ENCODE results near the gene PTPN14.

Gene PTPN14

GRCh38 chr1:214440219-214440965 lies 111.0 kb downstream of the PTPN14 start:
- no peak for DNase-seq (ENCODE audit: extremely low spot score, insufficient read length, low read depth)
- FAIRE-seq: no peak

GRCh38 chr1:214439352-214440119 lies 111.9 kb downstream of the PTPN14 start:
- FAIRE-seq: peak; percentile 88
- peak; percentile 22 for DNase-seq (ENCODE audit: extremely low spot score, insufficient read length, low read depth)

GRCh38 chr1:214438530-214438929 lies 112.9 kb downstream of the PTPN14 start:
- DNase-seq (ENCODE audit: extremely low spot score, insufficient read length, low read depth) (no peak), FAIRE-seq (peak; percentile 29)

GRCh38 chr1:214438075-214438474 lies 113.3 kb downstream of the PTPN14 start:
- DNase-seq (ENCODE audit: extremely low spot score, insufficient read length, low read depth) (no peak), FAIRE-seq (no peak)

GRCh38 chr1:214435867-214436266 lies 115.5 kb downstream of the PTPN14 start:
- DNase-seq (ENCODE audit: extremely low spot score, insufficient read length, low read depth) (no peak), FAIRE-seq (no peak)

GRCh38 chr1:214432245-214432644 lies 119.2 kb downstream of the PTPN14 start:
- FAIRE-seq: no peak

GRCh38 chr1:214429951-214430770 lies 121.2 kb downstream of the PTPN14 start:
- FAIRE-seq (no peak), DNase-seq (ENCODE audit: extremely low spot score, insufficient read length, low read depth) (no peak)

More at GRCh38 chr1:214432245-214432644, 119.2 kb downstream of the PTPN14 start:
- DNase-seq (ENCODE audit: extremely low spot score, insufficient read length, low read depth): no peak

- DNase-seq (ENCODE audit: extremely low spot score, insufficient read length, low read depth): peak; percentile 45
- FAIRE-seq: peak; percentile 96
These were observed 123.5 kb downstream of the PTPN14 start for GRCh38 chr1:214427871-214428277.

GRCh38 chr1:214426426-214426812 lies 125.0 kb downstream of the PTPN14 start:
- FAIRE-seq (no peak), DNase-seq (ENCODE audit: extremely low spot score, insufficient read length, low read depth) (no peak)

- no peak for FAIRE-seq
- no peak for DNase-seq (ENCODE audit: extremely low spot score, insufficient read length, low read depth)
These were observed 125.5 kb downstream of the PTPN14 start for GRCh38 chr1:214425716-214426425.

- DNase-seq (ENCODE audit: extremely low spot score, insufficient read length, low read depth) (no peak), FAIRE-seq (no peak)
These were observed 126.3 kb downstream of the PTPN14 start for GRCh38 chr1:214425101-214425500.

GRCh38 chr1:214423045-214423444 lies 128.4 kb downstream of the PTPN14 start:
- DNase-seq (ENCODE audit: extremely low spot score, insufficient read length, low read depth): no peak

GRCh38 chr1:214422137-214422671 lies 129.2 kb downstream of the PTPN14 start:
- FAIRE-seq: no peak
- DNase-seq (ENCODE audit: extremely low spot score, insufficient read length, low read depth): no peak

More at GRCh38 chr1:214423045-214423444, 128.4 kb downstream of the PTPN14 start:
- no peak for FAIRE-seq

- FAIRE-seq: no peak
These were observed 130.6 kb downstream of the PTPN14 start for GRCh38 chr1:214420833-214421232.

GRCh38 chr1:214420341-214420740 lies 131.1 kb downstream of the PTPN14 start:
- DNase-seq (ENCODE audit: extremely low spot score, insufficient read length, low read depth) (no peak), FAIRE-seq (no peak)

More at GRCh38 chr1:214420833-214421232, 130.6 kb downstream of the PTPN14 start:
- DNase-seq (ENCODE audit: extremely low spot score, insufficient read length, low read depth): no peak

- DNase-seq (ENCODE audit: extremely low spot score, insufficient read length, low read depth) (no peak), FAIRE-seq (no peak)
These were observed 131.8 kb downstream of the PTPN14 start for GRCh38 chr1:214419650-214420049.

GRCh38 chr1:214418391-214418790 lies 133.0 kb downstream of the PTPN14 start:
- DNase-seq (ENCODE audit: extremely low spot score, insufficient read length, low read depth) (no peak), FAIRE-seq (peak; percentile 15)

GRCh38 chr1:214417545-214418210 lies 133.7 kb downstream of the PTPN14 start:
- DNase-seq (ENCODE audit: extremely low spot score, insufficient read length, low read depth) (no peak), FAIRE-seq (no peak)

- DNase-seq (ENCODE audit: extremely low spot score, insufficient read length, low read depth) (no peak), FAIRE-seq (no peak)
These were observed 134.5 kb downstream of the PTPN14 start for GRCh38 chr1:214416858-214417257.
